HCT116 (cell line): ENCODE results near the gene CASP10.

Source experiments
- ATF3 ChIP-seq: IDR thresholded peaks from 2 replicates; pipeline ENCODE4 v1.6.1; 2012
- ELF1 ChIP-seq: IDR thresholded peaks from 2 replicates; pipeline ENCODE4 v1.6.1; 2012; ENCODE audit warnings: low read depth, borderline replicate concordance
- POLR2AphosphoS5 ChIP-seq: IDR thresholded peaks from 2 replicates; pipeline ENCODE4 v1.6.1; 2011; ENCODE audit warnings: mild to moderate bottlenecking, low read depth, low read length, moderate library complexity
- ZNF274 ChIP-seq: fragments of 200-500 bp; sonication (Bioruptor generic); IDR thresholded peaks from 2 replicates; pipeline ENCODE4 v1.6.1; 2014; ENCODE audit warnings: mild to moderate bottlenecking, low read depth, low read length, inconsistent platforms
- TF ChIP-seq, protein P1 (sequence below), 3 experiments: fragments of 200-600 bp in 1 of 3; sonication (generic) in 1 of 3; IDR thresholded peaks in 2 of 3; conservative IDR thresholded peaks in 1 of 3; 2 replicates each; pipeline ENCODE4 v1.5.1; 2012 to 2017; ENCODE audit warnings: low read depth in 2 of 3, low read length in 2 of 3, antibody characterized with exemption in 1 of 3, borderline replicate concordance in 1 of 3, control low read depth in 1 of 3, mild to moderate bottlenecking in 1 of 3, mixed read lengths in 1 of 3, mixed run types in 1 of 3, moderate library complexity in 1 of 3; ENCODE audit not compliant: insufficient read depth in 1 of 3

DNA sequence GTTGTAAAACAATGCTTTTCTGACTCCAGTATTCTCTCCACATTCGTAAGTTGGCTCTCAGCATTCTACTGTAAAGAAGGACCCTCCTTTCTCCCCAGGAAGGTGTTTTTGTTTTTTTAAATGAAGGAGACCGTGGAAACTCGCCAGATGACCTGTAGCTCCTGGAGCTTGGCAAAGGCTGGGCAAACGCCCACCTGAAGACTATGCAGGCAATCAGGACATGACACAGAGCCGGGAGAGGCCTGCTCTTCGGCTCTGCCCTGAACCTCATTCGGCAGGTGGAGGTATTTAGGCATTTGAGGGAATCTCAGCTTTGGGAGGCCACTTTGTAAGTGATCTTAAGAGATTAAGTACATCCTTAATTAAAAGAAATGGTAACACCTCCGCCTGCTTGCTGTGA is 17.4 kb downstream of the CASP10 start:
- TF ChIP-seq, protein P1, sequence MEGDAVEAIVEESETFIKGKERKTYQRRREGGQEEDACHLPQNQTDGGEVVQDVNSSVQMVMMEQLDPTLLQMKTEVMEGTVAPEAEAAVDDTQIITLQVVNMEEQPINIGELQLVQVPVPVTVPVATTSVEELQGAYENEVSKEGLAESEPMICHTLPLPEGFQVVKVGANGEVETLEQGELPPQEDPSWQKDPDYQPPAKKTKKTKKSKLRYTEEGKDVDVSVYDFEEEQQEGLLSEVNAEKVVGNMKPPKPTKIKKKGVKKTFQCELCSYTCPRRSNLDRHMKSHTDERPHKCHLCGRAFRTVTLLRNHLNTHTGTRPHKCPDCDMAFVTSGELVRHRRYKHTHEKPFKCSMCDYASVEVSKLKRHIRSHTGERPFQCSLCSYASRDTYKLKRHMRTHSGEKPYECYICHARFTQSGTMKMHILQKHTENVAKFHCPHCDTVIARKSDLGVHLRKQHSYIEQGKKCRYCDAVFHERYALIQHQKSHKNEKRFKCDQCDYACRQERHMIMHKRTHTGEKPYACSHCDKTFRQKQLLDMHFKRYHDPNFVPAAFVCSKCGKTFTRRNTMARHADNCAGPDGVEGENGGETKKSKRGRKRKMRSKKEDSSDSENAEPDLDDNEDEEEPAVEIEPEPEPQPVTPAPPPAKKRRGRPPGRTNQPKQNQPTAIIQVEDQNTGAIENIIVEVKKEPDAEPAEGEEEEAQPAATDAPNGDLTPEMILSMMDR (IDR thresholded peaks at IDR 0.05 in 2 of 3, conservative IDR thresholded peaks at IDR 0.05 in 1 of 3; ENCODE audit: borderline replicate concordance in 1 of 3, insufficient read depth in 1 of 3, low read depth in 2 of 3, low read length in 2 of 3): no peak
- TF ChIP-seq ZNF274 (no peak), POLR2AphosphoS5 (no peak), ATF3 (no peak), ELF1 (no peak)
